ENCODE measurements around the gene RAB23.
"Not testable (repeated sequence)": the region's sequence is repeated elsewhere in the genome, so short reads cannot be mapped to it uniquely, and the experiment has no call there.

Gene RAB23

GRCh38 chr6:57221936-57222742 lies at the start of gene RAB23:
RAB23 (minus strand) TSS chr6:57222307; CDS start chr6:57210380, 11,927 bp downstream.
- peak; percentile 79 for DNase-seq (ENCODE audit: low spot score)

DNA sequence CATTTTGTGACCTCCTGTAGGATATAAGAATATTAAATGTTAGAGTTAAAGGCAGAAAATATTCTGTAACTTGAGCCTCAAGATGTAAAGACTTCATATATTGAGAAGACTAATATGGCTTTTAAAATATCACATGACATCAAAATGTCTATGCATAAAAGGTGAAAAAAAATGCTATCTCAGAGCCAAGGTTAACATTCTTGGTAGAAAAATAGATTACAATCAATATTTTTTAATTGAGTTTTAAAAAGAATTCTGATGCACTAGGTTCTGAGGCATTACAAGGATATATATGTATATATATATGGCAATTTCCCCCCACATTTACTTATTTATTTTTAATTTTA lies 46.2 kb upstream of the RAB23 start:
- DNase-seq (ENCODE audit: low spot score) = no peak

- DNase-seq (ENCODE audit: low spot score) = peak; percentile 59
These were observed 45.6 kb upstream of the RAB23 start for GRCh38 chr6:57267586-57268293.

- peak; percentile 40 for DNase-seq (ENCODE audit: low spot score)
These were observed 43.7 kb upstream of the RAB23 start for GRCh38 chr6:57265755-57266221.

DNA sequence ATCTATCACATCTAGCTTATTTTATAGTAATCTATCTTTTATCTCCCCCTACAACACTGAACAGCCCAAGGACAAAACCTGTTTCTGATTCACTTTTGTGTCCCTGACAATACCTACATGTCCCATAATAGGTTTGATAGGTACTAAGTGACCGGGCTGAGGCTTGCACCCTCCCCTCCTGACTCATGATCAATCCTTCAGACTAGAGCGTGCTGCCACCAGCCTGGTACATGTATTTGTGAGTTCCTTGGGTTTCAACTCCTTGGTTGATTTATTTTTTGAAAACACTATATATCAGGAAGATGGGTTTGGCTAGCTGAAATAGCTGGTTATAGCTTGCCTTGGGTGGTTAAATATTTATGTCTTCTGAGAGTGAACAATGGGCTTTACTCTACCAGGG lies 41.6 kb upstream of the RAB23 start:
- DNase-seq (ENCODE audit: low spot score) = no peak

DNA sequence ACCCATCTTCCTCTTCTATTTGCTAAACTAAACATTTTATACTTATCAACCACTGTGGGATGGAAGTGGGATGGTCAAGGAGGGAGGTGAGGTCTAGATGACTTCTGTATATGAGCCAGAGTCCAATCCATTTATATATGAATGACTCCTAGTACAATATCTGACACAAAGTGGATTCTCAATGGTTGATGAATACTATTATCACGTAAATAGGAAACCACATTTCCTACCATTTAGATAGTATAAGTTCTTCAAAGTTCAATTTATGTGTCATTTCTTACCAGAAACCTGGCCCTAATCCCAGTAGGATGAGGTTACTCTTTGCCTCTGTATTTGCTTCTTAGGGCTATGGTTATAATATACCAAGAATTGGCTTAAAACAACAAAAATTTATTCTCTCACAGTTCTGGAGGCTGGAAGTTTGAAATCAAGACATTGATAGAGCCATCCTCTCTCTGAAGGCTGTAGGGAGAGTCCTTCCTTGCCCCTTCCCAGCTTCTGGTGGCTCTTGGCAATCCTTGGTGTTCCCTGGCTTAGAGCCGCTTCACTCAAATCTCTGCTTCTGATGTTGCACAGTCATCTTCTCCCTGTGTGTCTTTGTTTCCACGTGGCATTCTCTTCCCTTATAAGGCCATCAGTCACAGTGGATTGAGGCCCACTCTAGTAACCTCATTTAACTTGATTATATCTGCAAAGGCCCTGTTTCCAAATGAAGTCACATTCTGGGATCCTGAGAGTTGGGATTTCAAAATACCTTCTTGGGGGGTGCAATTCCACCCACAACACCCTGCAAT lies 41.0 kb upstream of the RAB23 start:
- DNase-seq (ENCODE audit: low spot score) = no peak

DNA sequence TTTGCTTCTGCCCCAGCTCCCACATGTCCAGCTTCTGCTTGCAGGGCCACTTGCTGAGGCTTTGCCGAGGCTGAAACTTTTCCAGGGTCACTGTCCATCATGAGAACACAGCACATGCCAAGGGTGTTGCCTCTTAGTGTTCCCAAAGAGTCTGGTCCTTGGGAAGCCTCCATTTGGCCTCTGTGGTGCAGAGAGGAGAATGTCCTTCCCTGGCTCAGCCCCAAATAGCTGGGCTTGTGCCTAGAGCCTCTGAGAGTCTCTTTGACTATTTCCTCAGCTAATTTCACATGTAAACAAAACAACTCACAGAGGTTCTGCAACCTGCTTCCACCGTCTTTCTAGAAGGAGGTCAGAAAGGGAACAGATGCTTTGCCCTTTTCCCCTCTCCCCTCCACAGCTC lies 40.4 kb upstream of the RAB23 start:
- DNase-seq (ENCODE audit: low spot score) = no peak

- no peak for DNase-seq (ENCODE audit: low spot score)
These were observed 39.8 kb upstream of the RAB23 start for GRCh38 chr6:57261926-57262325.

- DNase-seq (ENCODE audit: low spot score) = no peak
These were observed 37.0 kb upstream of the RAB23 start for GRCh38 chr6:57259064-57259463.

GRCh38 chr6:57257911-57258541 lies 35.9 kb upstream of the RAB23 start:
- no peak for DNase-seq (ENCODE audit: low spot score)

DNA sequence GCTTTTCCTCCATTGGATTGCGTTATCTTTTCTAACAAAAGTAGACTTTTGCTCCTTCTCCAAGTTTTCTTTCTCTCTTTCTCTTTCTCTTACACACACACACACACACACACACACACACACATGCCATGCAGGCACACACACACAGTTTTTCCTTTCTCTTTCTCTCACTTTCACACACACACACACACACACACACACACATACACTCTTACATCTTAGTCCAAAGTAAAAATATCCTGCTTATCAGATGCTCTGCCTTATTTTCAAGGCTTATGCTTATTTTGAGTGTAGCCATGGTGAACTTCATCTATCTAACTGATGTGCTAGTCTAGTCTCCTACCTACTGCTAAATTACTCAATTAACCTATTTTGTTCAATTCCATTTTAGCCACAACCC lies 34.4 kb upstream of the RAB23 start:
- no peak for DNase-seq (ENCODE audit: low spot score)

GRCh38 chr6:57255451-57256169 lies 33.5 kb upstream of the RAB23 start:
- DNase-seq (ENCODE audit: low spot score) = no peak

DNA sequence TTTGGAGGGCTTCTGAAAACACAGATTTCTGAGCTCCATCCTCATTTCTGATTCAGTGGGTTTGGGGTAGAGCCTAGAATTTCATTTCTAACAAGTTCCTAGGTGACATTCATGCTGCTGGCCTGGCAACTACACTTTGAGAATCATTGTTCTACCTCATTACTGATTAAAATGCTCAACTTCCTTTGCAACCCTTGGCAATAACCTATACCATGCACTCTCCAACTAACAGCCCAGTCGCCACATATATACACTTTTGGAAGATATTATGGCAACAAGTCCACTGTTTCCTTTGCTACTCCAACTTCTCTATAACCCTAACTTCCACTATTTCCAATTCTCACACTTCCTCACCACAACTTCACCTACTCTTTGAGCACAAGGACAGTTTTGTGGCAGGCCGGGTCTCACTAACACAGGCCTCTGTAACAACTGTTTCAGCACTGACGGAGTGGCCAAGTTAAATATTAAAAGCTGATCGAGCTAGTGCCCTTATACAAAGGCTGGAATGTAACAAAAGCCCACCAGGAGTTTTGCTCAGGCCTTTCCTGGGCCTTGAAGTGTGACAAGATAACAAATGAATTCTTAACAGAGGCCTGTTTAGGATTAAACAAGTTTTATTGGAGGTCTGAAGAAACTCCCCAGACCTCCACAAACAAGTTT lies 32.1 kb upstream of the RAB23 start:
- DNase-seq (ENCODE audit: low spot score) = no peak

DNA sequence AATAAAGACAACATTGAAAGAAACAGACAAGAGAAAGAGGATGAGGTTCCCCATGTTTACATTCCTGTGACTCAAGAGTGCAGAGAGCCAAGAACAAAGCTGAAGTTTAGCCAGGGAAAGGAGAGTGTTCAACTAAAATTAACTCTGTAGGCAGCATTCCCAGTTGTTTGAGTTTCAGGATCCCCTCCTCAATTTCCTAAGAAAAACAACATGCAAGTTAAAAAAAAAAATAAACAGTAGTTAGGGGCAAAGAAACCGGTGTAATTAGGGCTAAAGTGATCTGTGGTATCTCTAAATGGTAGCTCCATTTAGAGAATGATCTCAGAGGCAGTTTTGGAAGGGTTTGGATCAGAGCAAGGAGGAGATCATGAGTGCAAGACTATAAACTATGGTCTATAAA lies 30.9 kb upstream of the RAB23 start:
- no peak for DNase-seq (ENCODE audit: low spot score)

- no peak for DNase-seq (ENCODE audit: low spot score)
These were observed 30.0 kb upstream of the RAB23 start for GRCh38 chr6:57252137-57252536.

- no peak for DNase-seq (ENCODE audit: low spot score)
These were observed 28.2 kb upstream of the RAB23 start for GRCh38 chr6:57250348-57250747.

DNA sequence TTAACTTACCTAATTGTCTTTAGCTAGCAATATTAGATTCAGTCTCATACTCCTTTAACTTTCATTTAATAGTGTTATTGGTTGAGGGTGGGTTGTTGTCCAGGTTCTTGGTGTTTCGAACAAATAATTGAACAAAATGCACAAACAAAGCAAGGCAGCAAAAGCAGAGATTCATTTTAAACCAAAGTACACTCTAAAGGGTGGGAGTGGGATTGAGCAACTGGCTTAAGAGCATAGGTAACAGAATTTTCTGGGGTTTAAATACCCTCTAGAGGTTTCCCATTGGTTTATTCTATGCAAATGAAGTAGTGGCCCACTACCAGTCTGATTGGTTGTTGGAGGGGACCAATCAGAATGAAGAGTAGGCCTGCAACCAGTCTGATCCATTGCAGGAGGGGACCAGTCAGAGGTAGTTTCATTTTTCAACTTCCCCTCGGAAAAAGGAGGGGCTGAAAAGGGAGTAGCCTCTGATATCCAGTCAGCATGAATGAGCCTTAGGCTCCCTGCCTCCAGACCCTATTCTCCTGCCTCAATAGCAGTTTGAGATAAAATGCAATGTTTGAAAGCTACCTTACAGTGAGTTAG lies 26.3 kb upstream of the RAB23 start:
- DNase-seq (ENCODE audit: low spot score) = no peak

DNA sequence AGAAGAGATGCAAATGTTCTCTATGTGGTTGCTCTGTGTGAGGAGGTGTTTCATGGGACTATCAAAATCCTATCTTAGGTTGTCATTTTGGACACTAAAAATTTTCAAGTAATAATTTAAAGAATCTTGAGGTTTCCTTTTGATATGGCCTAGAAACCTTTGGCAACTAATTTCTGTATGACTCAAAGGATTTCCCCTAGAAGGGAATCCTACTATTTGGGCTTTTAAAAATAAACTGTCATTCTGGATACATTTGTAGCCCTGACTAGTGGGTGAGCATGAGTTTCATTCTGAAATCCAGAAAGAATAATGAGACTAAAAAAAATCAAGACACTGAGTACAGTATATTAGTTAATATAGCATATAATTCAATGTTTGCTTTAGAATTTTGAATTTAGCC lies 25.5 kb upstream of the RAB23 start:
- DNase-seq (ENCODE audit: low spot score) = no peak

GRCh38 chr6:57246307-57246706 lies 24.2 kb upstream of the RAB23 start:
- DNase-seq (ENCODE audit: low spot score) = no peak

DNA sequence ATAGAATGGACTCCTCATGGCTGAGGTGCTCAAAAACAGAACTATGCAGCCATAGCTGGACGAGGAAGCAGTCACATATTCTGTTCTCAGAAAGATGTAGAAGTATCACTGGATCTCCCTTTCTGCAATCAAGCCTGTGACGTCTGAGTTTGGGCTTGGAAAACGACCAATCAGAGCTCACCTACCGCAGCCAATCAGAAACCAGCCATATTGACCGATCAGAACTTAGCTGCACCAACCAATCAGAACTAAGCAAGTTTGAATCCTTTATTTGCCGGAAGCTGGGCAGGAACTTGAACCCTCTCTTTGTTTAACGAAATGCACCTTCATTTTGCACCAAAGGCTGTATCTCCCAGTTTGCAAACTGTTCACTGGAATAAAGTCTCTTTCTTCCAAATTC lies 21.8 kb upstream of the RAB23 start:
- DNase-seq (ENCODE audit: low spot score) = no peak

- DNase-seq (ENCODE audit: low spot score) = not testable (repeated sequence)
These were observed 21.4 kb upstream of the RAB23 start for GRCh38 chr6:57243526-57243925.
